GM19463 (cell line): ENCODE results near the gene FAM78A.
"Not testable (repeated sequence)": the region's sequence is repeated elsewhere in the genome, so short reads cannot be mapped to it uniquely, and the experiment has no call there.

Experiments used
- ATAC-seq: cut with Tn5 transposase; IDR thresholded peaks from one replicate; pipeline ENCODE4 v1.9.1; 2021; ENCODE audit warnings: mild to moderate bottlenecking, moderate library complexity; ENCODE audit not compliant: unreplicated experiment

The FAM78A gene

GRCh38 chr9:131270171-131271015, 5.9 kb downstream of the FAM78A start:
- no peak for ATAC-seq

DNA sequence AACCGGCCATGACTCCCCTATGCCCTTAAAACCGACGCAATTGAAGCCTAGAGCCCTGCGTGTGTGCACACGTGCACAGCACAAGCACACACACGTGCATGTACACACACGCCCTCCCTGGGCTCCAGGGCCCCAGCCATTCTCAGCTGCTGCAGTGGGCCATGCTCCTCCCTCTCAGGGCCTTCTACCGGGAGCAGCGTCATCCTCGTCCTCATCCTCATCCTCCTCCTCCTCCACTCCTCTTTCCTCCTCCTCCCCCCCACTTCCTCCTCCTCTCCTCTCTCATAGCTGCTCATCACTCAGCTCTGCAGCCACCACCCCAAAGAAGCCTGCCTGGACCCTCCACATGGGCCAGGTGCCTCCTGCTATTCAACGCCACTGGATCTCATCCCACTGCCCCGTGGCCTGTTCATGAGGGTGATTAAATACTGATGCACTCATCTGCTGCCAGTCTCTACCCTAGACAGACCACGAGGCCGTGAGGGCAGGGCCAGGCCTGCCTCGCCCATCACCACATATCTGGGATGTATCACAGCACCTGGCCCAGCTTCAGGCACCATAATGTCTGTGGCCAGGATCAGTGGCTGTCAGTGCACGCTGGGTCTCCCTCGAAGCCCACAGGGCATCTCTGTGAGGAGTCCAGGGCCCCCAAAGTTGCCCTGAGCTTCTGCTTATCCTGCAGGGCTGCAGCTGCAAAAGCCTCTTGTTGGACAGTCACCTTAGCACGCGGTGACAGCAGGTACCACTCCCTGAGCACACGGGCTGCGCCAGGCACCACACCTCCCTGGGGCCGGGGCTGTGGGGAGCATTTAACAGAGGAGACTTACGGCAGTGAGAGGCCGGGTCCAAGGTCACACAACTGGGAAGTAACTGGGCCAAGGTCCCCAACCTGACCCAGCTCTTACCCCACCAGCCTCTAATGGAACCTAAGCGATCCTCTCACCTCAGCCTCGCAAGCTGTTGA, 9.8 kb downstream of the FAM78A start:
- no peak for ATAC-seq

GRCh38 chr9:131264231-131264630, 12.1 kb downstream of the FAM78A start:
- no peak for ATAC-seq

DNA sequence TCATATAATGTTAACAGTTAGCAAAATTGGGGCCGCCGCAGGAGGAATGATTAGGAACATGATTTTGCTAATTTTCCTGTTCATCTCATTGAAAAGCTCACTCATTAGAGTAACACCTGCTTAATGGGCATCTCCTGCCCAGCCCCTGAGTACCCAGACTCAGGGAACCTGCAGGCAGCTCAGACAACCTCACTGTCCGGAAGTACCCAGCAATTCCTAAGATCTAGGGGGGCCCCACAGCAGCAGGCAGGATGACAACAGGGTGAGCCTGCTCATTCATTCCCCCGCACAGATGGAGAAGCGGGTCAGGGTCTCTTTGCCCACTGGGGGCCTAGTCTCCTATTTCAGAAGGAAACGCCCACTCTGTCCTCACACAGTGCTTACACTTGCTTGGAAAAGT, 12.6 kb downstream of the FAM78A start:
- ATAC-seq, result no peak

DNA sequence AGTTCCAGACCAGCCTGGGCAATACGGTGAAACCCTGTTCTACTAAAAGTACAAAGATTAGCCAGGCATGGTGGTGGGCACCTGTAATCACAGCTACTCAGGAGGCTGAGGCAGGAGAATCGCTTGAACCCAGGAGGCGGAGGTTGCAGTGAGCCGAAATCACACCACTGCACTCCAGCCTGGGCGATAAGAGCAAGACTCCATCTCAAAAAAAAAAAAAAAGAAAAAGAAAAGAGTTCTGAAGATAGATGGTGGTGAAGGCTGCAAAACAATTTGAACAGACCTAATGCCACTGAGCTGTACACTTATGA, 13.3 kb downstream of the FAM78A start:
- not testable (repeated sequence) for ATAC-seq

DNA sequence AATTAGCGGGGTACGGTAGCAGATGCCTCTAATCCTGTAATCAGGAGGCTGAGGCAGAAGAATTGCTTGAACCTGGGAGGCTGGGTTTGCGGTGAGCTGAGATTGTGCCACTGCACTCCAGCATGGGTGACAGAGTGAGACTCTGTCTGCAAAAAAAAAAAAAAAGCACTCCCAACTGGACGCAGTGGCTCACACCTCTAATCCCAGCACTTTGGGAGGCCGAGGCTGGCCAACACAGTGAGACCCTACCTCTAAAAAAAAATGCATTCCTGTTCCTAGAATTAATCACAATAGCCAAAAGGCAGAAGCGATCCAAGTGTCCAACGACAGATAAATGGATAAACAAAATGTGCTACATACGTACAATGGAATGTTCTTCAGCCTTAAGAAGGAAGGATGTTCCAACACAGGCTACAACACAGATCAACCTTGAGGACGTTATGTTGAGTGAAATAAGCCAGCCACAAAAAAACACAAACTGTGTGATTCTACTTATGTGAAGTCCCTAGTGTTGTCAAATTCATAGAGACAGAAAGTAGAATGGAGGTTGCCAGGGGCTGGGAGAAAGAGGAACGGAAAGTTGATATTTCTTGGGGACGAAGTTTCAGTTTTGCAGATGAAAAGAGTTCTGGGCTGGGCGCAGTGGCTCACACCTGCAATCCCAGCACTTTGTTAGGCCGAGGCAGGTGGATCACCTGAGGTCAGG, 13.8 kb downstream of the FAM78A start:
- peak; percentile 48 for ATAC-seq

GRCh38 chr9:131260751-131261452, 15.4 kb downstream of the FAM78A start:
- ATAC-seq, result no peak

GRCh38 chr9:131259916-131260597, 16.3 kb downstream of the FAM78A start:
- no peak for ATAC-seq

DNA sequence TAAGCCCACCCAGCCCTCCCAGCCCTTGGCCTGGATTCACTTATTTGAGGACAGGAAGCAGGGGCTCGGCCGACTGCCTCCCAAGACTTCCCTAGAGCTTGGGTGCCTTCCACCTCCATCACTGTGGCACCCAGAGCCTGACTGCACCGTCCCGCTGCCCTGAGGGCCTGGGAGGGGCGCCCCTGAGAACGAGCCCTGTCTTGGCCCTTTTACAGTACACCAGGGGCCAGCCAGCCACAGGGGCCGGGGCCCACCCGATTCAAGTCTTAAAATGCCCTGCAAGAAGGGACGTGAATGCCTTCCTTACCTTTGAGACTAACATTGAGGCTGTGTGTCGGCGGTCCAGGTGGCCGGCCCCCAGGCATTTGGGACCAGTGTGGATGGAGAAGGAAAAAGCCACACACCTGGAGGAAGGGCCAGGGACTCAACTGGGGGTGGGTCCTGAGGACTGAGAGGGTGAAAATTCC, 16.8 kb downstream of the FAM78A start:
- ATAC-seq, result no peak

DNA sequence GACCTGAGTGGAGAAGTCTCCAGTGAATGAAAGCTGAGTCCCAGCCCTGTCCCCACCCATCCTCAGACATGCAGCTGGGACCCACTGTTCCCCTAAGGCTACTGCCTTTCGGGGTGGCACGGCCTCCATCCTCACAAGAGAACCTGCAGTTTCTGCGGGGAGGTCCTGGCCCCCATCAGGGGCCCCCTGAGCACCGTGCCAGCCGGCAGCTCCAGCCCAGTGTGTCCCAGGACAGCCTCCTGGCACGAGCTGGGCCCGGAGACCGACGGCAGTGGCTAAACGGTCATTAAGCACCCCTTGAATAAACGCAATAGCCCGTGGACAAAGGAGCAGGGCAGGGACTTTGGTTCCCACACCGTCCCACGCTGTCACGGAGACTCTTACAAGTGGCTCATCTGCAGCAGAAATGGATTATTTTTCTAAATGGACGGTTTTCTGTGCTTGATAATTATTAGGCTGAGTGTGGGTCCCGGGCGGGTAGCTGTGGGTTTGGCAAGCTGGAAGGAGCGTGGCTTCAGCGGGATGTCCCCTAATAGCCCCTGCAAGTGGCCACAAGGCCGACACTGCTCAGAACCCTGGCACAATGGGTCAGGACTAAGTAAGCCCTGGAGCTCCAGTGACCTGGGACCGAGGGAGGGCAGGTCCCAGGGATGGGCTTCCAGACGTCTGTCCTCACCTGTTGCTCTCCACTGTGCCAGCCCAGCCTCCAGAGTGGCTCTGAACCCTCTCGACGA, 17.4 kb downstream of the FAM78A start:
- no peak for ATAC-seq

- ATAC-seq, result no peak
Observed at GRCh38 chr9:131258186-131258585, 18.1 kb downstream of the FAM78A start.

DNA sequence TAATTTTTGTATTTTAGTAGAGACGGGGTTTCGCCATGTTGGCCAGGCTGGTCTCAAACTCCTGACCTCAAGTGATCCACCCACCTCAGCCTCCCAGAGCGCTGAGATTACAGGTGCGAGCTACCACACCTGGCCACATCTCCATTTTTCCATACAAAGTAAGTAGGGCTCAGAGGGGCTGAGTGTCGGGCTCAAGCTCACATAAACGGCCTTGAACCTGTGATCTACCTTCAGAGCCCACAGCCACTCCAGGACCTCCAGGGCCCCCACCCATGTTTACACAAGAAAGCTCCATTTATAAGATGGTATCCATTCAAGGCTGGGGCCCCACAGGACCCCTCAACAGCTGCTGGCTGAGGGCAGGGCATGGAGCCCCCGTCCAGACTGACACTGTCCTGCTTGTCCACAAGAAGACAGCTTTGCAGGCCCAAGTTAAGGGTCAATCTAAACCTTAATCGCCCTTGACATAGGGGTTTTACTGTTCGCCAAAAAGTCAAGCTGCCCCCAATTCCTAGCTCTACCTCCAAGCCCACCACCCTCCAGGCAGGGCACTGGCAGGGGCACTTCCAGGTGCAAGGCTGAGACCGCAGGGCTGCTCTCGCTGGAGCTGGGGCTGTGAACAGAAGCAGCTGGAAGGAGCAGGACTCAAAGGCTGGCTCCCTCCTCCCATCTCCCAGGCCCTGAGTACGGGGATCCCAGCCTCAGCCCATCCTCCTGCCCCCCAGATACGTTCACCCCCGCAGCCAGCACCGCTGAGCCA, 18.9 kb downstream of the FAM78A start:
- ATAC-seq, result no peak

DNA sequence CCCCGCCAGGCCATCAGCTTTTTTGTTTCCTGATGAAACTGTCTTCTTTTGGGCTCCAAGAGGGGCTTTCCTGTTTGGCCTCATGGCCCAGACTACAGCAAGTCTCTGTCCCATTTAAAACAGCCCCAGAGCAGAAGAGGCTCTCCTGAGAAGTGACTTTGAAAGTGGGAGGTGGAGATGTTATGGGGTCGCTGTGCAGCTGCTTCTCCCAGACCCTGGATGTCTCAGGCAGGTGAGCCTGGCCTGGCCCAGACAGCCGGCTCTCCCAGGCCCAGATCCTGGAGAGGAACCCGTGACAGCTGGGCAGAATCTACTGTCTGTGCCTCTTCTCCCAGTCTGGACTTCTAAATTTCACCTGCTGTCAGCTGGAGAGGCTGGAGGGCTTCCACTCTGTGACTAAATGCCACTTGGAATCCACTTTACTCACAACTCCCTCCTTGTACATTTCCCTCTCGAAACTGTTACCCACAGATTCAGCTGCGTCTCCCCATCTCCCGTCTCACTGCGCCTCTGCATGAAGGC, 20.6 kb downstream of the FAM78A start:
- ATAC-seq, result no peak

- ATAC-seq, result no peak
Observed at GRCh38 chr9:131254626-131255025, 21.7 kb downstream of the FAM78A start.

- ATAC-seq, result no peak
Observed at GRCh38 chr9:131253891-131254491, 22.3 kb downstream of the FAM78A start.

GRCh38 chr9:131252120-131252519, 24.2 kb downstream of the FAM78A start:
- no peak for ATAC-seq

DNA sequence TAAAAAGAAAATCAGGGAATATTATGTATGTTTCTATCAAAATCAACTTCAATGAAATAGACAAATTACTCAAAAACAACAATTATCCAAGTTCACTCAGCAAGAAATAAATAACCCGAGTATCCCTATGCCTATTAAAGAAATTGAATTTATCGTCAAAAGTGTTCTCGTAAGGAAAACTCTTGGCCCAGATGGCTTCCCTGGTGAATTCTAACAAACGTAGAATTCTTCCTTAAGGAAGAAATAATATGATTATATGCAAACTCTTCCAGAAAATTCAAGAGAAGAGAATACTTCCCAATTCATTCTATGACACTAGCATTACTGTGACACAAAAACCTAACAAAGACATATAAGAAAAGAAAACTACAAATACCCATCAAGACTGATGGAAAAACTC, 29.7 kb downstream of the FAM78A start:
- no peak for ATAC-seq

DNA sequence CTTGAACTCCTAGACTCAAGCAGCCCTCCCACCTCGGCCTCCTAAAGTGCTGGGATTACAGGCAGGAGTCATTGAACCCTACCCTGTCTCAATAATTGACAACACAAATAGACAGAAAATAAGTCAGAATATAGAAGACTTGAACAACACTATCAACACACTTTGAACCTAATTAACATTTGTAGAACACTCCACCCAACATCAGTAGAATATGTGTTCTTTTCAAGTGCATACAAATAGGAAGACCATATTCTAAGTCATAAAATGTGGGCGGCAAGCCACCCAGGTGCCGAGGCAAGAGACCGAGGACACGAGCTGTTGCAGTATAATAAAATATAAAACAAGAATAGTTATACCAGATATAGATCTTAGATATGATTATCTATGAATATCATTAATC, 32.0 kb downstream of the FAM78A start:
- ATAC-seq, result not testable (repeated sequence)
